ENCODE results near the gene JAG1. TPM values are rescaled to one million over a fixed set of nuclear protein-coding genes. Genes with fewer than 3 reads are reported as not detected.

JAG1 gene
- total and polyA plus RNA-seq, 9 of the 15 experiments (the other 6 are each of a cell fraction or from before 2014, with no cell fraction given) = 0.04 to 0.40 (median 0.07) TPM

- Histone ChIP-seq H2AFZ (ENCODE audit: low read depth, low read length) (no peak overlapping the region), H3K36me3 (ENCODE audit: control insufficient read depth, insufficient read depth, low read length) (no peaks in the 10 kb centered on the region), H3K9me3 (replicated peaks; ENCODE audit: control insufficient read depth, insufficient read depth, low read depth, low read length) (no peaks in the 10 kb centered on the region), H3K9ac (ENCODE audit: insufficient read depth in 1 of 2, low read depth in 2 of 2, low read length in 2 of 2) (no peak overlapping the region), H3K4me3 (no peak overlapping the region), H3K27me3 (ENCODE audit: control insufficient read depth in 2 of 2, insufficient read depth in 2 of 2, low read length in 2 of 2) (peaks cover 4 to 27% of the 10 kb centered on the region in 2 experiments; a peak in 4 of 5 replicates), H3K27ac (ENCODE audit: extremely low read depth, low read depth, low read length) (no peak overlapping the region), H4K20me1 (replicated peaks; ENCODE audit: control insufficient read depth, insufficient read depth, low read length) (no peaks in the 10 kb centered on the region), H3K4me2 (ENCODE audit: insufficient read depth, low read length) (no peak overlapping the region), H3K79me2 (ENCODE audit: control insufficient read depth, insufficient read depth, low read length) (no peaks in the 10 kb centered on the region), H3K4me1 (replicated peaks in 1 of 2; ENCODE audit: control insufficient read depth in 2 of 2, insufficient read depth in 2 of 2, low read length in 2 of 2) (no peaks in the 10 kb centered on the region), H3K9me1 (ENCODE audit: control insufficient read depth, insufficient read depth, low read length) (no peaks in the 10 kb centered on the region)
- in situ Hi-C loops (cut with MboI) = no loop called here
- ATAC-seq (no peak), FAIRE-seq (no peak), DNase-seq (ENCODE audit: extremely low read depth in 1 of 4, low spot score in 3 of 4) (no peak)
- TF ChIP-seq SP2 (IDR thresholded peaks at IDR 0.05; ENCODE audit: extremely low read depth, low read depth, low read length, poor library complexity, severe bottlenecking) = no peak
- TF ChIP-seq NR2C1 (IDR thresholded peaks at IDR 0.05) = no peak
- no peak for TF ChIP-seq NR2C1 (tag; IDR thresholded peaks at IDR 0.05)
- TF ChIP-seq MAX (CRISPR knock-in tag; IDR thresholded peaks at IDR 0.05) = no peak
- TF ChIP-seq ZSCAN32 (CRISPR knock-in tag; IDR thresholded peaks at IDR 0.05) = no peak
- no peak for TF ChIP-seq NRF1 (conservative IDR thresholded peaks at IDR 0.05 in 1 of 2, IDR thresholded peaks at IDR 0.05 in 1 of 2)
- TF ChIP-seq NFRKB (IDR thresholded peaks at IDR 0.05; ENCODE audit: low read depth) = no peak
- no peak for TF ChIP-seq NR4A1 (CRISPR knock-in tag; IDR thresholded peaks at IDR 0.05)
- TF ChIP-seq NR4A1 (tag; IDR thresholded peaks at IDR 0.05) = no peak
- TF ChIP-seq STAG1 (CRISPR knock-in tag; IDR thresholded peaks at IDR 0.05; ENCODE audit: borderline replicate concordance) = no peak
- no peak for TF ChIP-seq EHMT2 (IDR thresholded peaks at IDR 0.05)
- TF ChIP-seq ZNF551 (CRISPR knock-in tag; IDR thresholded peaks at IDR 0.05) = no peak
- TF ChIP-seq ID3 (CRISPR knock-in tag; IDR thresholded peaks at IDR 0.05) = no peak
- no peak for TF ChIP-seq ID3 (tag; IDR thresholded peaks at IDR 0.05)
- 7% methylated on average over 11 of the region's 12 CpGs for whole genome bisulfite sequencing (ENCODE audit: insufficient coverage, low coverage, missing lambda C conversion rate)
- CTCF ChIA-PET (ENCODE audit: low intra/inter-chr PET ratio) = no interaction called here
- intact Hi-C loops (cut with micrococcal nuclease) = no loop called here
- no TSS peak for BruUV-seq (replicated peaks)
- POLR2A ChIA-PET = interaction anchor here (0.6 kb wide), 1 partner anchor 962 kb away, joined by 3 read pairs; no protein-coding TSS in a partner anchor
Measured at GRCh38 chr20:10640897-10641296, 32.9 kb downstream of the JAG1 start.

All from K562 (cell line).